Fibroblast of pulmonary artery (primary cell): ENCODE data around the gene HNF4A.
"Not testable (repeated sequence)": the region's sequence is repeated elsewhere in the genome, so short reads cannot be mapped to it uniquely, and the experiment has no call there.

Experiments used
- DNase-seq: peaks from one replicate; pipeline ENCODE4 v3.0.0-alpha.2; 2010; ENCODE audit warnings: low read depth
- H3K4me3 ChIP-seq: replicated peaks from 2 replicates; pipeline ENCODE4 v1.5.1; 2011; ENCODE audit warnings: low read depth, mild to moderate bottlenecking, control low read depth, low read length, moderate library complexity
- CTCF ChIP-seq: IDR thresholded peaks from 2 replicates; pipeline ENCODE4 v1.5.1; 2011; ENCODE audit warnings: mild to moderate bottlenecking, control low read depth, low read length, inconsistent platforms; ENCODE audit errors: missing control alignments

Gene HNF4A

GRCh38 chr20:44345147-44345546, 10.4 kb upstream of the HNF4A start:
- H3K4me3 ChIP-seq = no peak overlapping the region
- TF ChIP-seq CTCF = no peak
- DNase-seq = no peak

- DNase-seq, H3K4me3 ChIP-seq: not testable (repeated sequence)
Measured at GRCh38 chr20:44345941-44346340, 9.6 kb upstream of the HNF4A start.

- no peak for TF ChIP-seq CTCF
- DNase-seq = no peak
Measured at GRCh38 chr20:44348168-44348659, 7.3 kb upstream of the HNF4A start.

GRCh38 chr20:44349349-44349748, 6.2 kb upstream of the HNF4A start:
- no peak for DNase-seq
- TF ChIP-seq CTCF = no peak
- H3K4me3 ChIP-seq = no peak overlapping the region

More at GRCh38 chr20:44348168-44348659, 7.3 kb upstream of the HNF4A start:
- H3K4me3 ChIP-seq = no peak overlapping the region

- DNase-seq = no peak
- no peak for TF ChIP-seq CTCF
- no peak overlapping the region for H3K4me3 ChIP-seq
Measured at GRCh38 chr20:44350567-44350966, 4.9 kb upstream of the HNF4A start.

GRCh38 chr20:44354979-44355497, 461 bp upstream of the HNF4A start:
- no peak overlapping the region for H3K4me3 ChIP-seq
- no peak for TF ChIP-seq CTCF
- no peak for DNase-seq

- no peak overlapping the region for H3K4me3 ChIP-seq
- DNase-seq = peak; percentile 30
- TF ChIP-seq CTCF = no peak
Measured at GRCh38 chr20:44356353-44356723, 839 bp downstream of the HNF4A start.
